Measurements from ENCODE around the gene PSME4. TPM values are rescaled to one million over a fixed set of nuclear protein-coding genes. Genes with fewer than 3 reads are reported as not detected.
A peak's percentile ranks its signal among the peaks of the same experiment; 100 is the strongest.

The PSME4 gene, protein sequence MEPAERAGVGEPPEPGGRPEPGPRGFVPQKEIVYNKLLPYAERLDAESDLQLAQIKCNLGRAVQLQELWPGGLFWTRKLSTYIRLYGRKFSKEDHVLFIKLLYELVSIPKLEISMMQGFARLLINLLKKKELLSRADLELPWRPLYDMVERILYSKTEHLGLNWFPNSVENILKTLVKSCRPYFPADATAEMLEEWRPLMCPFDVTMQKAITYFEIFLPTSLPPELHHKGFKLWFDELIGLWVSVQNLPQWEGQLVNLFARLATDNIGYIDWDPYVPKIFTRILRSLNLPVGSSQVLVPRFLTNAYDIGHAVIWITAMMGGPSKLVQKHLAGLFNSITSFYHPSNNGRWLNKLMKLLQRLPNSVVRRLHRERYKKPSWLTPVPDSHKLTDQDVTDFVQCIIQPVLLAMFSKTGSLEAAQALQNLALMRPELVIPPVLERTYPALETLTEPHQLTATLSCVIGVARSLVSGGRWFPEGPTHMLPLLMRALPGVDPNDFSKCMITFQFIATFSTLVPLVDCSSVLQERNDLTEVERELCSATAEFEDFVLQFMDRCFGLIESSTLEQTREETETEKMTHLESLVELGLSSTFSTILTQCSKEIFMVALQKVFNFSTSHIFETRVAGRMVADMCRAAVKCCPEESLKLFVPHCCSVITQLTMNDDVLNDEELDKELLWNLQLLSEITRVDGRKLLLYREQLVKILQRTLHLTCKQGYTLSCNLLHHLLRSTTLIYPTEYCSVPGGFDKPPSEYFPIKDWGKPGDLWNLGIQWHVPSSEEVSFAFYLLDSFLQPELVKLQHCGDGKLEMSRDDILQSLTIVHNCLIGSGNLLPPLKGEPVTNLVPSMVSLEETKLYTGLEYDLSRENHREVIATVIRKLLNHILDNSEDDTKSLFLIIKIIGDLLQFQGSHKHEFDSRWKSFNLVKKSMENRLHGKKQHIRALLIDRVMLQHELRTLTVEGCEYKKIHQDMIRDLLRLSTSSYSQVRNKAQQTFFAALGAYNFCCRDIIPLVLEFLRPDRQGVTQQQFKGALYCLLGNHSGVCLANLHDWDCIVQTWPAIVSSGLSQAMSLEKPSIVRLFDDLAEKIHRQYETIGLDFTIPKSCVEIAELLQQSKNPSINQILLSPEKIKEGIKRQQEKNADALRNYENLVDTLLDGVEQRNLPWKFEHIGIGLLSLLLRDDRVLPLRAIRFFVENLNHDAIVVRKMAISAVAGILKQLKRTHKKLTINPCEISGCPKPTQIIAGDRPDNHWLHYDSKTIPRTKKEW (N-terminal part only)
- 43.0 and 53.2 TPM in 2 replicates for total RNA-seq

GRCh38 chr2:53970724-53971602, at the start of gene PSME4:
Gene PSME4, minus strand, starts transcription at chr2:53970993. Its CDS starts 209 bp downstream, at chr2:53970784.

GRCh38 chr2:53859206-53860181, 111.3 kb downstream of the PSME4 start, which contains the start of gene GPR75:
Gene GPR75, minus strand, starts transcription at chr2:53859967. Its CDS starts 5,211 bp downstream, at chr2:53854756.

Small RNA genes lying within 50 kb of the gene (small RNA-seq; reads per million reads assigned to genes)
- gene MIR3682, result 2.3 reads per million, percentile 52 among the genes with 10 or more reads in this experiment

Other genes starting within 250 kb of the PSME4 start
- gene CHAC2, start 203.2 kb downstream of the PSME4 start, total RNA-seq, result 0.97 and 1.3 TPM in 2 replicates
- 22.0 and 25.3 TPM in 2 replicates for gene ASB3, start 184.0 kb downstream of the PSME4 start, total RNA-seq
- 67.3 and 81.8 TPM in 2 replicates for gene ERLEC1, start 183.9 kb downstream of the PSME4 start, total RNA-seq
- gene GPR75, start 111.0 kb downstream of the PSME4 start, total RNA-seq, result 2.6 and 2.9 TPM in 2 replicates
- 5.6 and 10.5 TPM in 2 replicates for gene ACYP2, start 144.6 kb upstream of the PSME4 start, total RNA-seq